Activated CD4-positive, alpha-beta T cell treated with anti-CD3 and anti-CD28 coated beads, Interleukin-2, Interleukin-4, amounts not matched to agents 100 ng/mL and 50 ng/mL, durations not matched to agents 16 hours and 8 hours (primary cell): Measurements from ENCODE around the gene CHAC1.
"Not testable (repeated sequence)": the region's sequence is repeated elsewhere in the genome, so short reads cannot be mapped to it uniquely, and the experiment has no call there.

Source experiments
- DNase-seq: peaks from one replicate; pipeline ENCODE4 v3.0.0-alpha.2; 2020; ENCODE audit warnings: low spot score

CHAC1 gene

GRCh38 chr15:40957581-40958051 lies 4.3 kb downstream of the CHAC1 start:
- DNase-seq = no peak

GRCh38 chr15:40958146-40958545 lies 4.9 kb downstream of the CHAC1 start:
- DNase-seq = no peak

DNA sequence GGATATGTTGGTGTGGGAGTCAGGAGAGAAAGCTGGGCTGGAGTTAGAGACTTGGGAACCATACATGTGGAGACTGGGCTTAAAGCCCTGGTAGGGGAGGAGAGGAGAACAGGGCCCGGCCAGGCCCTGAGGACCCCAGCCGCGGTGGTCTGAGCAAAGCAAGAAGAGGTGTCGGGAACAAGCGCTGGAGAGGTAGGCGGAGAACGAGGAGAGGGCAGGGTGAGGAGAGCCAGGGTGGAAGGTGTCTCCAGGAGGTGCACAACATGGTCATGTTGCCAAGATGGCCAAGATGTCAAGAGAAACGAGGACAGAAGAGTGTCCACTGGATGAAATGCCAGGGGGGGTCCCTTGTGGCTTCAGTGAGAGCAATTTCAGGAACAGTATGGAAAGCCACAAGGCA lies 5.5 kb downstream of the CHAC1 start:
- no peak for DNase-seq

DNA sequence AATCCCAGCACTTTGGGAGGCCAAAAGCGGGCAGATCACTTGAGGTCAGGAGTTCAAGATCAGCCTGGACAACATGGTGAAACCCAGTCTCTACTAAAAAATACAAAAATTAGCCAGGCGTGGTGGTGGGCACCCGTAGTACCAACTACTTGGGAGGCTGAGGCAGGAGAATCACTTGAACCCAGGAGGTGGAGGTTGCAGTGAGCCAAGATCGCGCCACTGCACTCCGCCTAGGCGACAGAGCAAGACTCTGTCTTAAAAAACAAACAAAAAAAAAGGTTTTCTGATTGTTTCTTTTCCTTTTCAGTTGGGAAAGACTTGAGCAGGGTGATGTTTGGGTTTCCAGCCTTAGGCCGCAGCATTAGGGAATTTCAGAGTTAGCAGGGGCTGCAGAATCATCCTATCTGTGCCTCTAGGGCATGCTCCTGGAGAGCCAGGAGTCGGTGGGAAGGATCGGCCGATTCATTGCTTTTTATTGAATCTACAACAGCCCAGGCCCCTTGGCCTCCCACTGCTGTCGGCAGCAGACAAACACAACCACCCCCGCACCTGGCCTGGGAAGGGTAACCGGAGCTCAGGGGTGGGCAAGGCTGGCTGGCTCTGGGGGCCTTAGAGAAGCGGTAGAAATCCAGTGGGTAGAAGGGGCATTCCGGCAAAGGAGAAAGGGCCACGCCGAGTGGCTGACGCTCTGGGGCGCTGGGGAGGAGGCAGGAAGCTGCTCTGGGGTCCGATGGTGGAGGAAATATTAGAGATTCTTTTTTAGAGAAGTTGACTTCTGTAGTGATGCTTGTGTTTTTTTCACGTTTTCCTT lies 6.3 kb downstream of the CHAC1 start:
- DNase-seq = no peak

GRCh38 chr15:40960151-40960885 lies 7.0 kb downstream of the CHAC1 start:
- DNase-seq = no peak

- DNase-seq = no peak
Observed at GRCh38 chr15:40960925-40961324, 7.7 kb downstream of the CHAC1 start.

- DNase-seq = not testable (repeated sequence)
Observed at GRCh38 chr15:40961740-40962139, 8.5 kb downstream of the CHAC1 start.

DNA sequence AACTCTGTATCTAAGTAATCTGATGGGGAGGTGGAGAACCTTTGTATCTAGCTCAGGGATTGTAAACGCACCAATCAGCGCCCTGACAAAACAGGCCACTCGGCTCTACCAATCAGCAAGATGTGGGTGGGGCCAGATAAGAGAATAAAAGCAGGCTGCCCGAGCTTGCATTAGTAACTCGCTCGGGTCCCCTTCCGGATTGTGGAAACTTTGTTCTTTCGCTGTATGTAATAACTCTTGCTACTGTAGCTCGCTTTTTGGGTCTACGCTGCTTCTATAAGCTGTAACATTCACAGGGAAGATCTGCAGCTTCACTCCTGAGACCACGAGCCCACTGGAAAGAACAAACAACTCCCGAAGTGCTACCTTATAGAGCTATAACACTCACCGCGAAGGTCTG lies 9.0 kb downstream of the CHAC1 start:
- not testable (repeated sequence) for DNase-seq

DNA sequence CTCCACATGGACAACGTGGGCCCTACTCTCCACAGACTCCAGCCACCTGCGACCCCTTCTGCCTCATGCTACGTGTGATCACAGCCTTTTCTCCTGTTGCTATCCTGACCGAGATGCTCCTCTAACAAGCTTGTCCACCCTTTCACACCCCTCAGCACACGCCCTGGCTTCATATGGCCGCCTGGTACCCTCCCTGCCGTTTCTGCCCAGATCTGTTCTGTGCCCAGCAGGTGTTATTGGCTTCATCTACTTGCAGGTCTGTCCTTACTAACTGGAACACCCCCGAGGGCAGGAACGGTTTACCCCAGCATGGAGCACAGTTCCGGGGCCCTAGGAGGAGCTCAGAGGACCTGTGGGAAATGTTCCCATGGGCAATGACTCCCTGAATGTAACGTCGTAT lies 9.9 kb downstream of the CHAC1 start:
- DNase-seq = no peak

DNA sequence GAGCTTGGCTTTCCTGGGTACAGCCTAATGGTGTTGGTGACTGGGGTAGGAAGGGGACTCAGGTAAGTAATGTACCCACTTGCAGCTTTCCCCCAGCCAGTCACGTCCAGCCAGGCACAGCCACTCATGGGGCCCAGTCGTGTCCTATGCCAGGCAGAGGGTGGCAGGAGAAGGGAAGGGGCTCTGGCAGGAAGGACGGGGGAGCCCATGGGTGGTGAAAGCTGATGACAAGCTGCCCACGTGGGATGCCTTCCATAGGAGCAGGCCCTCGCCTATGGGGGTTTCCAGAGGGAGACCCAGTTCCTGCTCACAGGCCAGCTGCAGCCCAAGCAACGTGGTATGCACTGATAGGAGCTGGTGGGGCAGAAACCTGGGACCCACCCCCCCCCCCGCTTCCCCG lies 10.7 kb downstream of the CHAC1 start:
- DNase-seq = no peak

- no peak for DNase-seq
Observed at GRCh38 chr15:40964634-40965033, 11.4 kb downstream of the CHAC1 start.

DNA sequence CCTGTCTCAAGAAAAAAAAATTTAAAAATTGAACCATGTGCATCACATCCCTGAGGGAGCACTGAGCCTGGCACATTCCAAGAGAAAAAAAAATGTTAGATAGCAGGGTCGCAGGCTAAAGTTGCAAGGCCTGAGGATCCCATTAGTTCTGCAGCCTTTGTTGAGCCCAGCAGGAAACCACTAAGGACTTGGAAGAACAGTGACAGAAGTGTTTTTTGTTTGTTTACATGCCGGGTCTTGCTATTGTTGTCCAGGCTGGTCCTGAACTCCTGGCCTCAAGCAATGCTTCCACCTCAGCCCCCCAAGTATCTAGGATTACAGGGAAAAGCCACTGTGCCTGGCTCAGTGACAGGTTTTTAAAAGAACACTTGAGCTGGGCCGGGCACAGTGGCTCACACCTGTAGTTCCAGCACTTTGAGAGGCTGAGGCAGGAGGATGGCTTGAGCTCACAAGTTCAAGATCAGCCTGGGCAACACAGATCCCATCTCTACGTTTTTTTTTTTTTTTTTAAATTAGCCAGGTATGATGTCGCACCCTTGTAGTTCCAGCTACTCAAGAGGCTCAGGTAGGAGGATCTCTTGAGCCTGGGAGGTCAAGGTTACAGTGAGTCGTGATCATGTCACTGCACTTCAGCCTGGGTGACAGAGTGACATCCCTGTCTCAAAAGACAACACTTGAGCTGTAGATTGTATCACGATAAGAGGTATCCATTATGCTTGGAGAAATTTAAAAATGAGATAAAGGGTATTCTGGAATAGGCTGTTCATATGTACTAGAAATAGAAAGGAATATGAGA lies 15.2 kb downstream of the CHAC1 start:
- DNase-seq = no peak

DNA sequence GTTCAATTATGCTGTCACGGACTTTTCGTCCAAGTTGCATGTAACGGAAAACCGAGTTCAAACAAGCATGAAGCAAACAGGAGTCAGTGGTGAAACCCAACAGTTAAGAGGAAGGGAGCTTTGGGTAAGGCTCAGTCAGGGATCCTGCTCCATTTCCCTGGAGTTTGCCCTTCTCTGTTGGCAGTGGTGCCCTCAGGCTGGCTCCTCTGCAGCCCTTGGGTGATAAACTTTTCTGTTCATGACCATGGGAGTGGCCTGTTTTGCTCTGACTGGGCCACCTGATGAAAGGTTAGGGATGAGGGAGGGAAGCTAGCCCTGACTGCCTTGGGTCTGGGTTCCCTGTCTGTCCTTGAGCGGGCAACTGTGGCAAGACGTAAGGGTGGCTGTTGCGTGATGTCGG lies 16.1 kb downstream of the CHAC1 start:
- DNase-seq = no peak

DNA sequence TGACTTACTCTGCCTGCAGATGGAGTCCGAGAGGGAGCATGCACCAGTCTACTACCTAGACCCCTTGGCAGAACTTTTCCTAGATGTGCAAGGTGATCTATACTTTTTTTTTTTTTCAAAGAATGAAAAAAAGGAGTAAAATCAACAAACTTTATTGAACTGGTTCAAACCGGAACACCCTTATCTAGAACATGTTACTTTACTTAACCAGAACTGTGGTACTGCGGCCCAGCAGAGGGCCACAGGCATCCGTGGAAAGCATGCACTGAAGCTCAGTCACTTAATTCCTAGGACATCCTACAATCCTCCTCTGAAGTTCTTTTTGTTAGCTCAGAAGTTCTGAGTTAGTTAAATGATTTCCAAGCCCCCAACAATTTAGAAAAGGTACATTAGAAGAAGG lies 21.6 kb downstream of the CHAC1 start:
- DNase-seq = no peak

GRCh38 chr15:40976819-40977218 lies 23.5 kb downstream of the CHAC1 start:
- no peak for DNase-seq

DNA sequence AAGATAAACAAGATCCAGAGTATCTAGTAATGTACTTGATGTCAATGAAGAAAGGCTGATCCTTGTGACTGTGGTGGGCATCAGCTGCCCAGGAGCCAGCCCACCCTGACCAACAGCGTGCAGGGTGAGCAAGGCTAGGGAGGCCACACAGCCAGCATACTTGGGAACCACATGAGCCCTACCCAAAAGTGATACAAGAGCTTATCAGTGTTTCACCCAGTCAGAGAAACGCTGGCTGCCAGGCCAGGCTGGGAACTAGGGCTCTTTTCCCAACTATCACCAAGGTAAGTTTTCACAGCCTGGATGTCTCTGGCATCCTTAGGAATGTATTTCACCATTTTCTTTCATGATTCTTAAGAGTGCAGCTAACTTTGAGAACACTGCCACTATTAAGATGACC lies 24.9 kb downstream of the CHAC1 start:
- DNase-seq = no peak

DNA sequence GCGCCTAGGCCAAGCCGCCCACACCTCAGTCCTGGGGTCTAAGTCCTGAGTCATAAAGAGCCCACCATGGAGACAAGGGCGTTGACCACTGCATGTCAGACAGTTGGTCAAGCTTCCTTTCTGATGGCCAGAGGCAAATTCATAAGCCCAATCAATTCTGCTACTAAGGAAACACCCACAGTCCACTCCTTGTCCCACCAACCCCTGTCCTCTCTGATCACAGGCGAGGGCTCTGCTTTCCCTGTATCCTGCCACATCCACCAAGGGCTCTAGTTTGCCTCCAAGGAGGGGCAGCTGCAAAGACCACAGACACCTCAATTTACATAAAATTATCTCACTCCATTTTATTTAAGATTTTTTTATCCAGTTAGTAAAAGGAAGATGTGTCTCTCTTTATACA lies 25.3 kb downstream of the CHAC1 start:
- no peak for DNase-seq

GRCh38 chr15:40981186-40981585 lies 27.9 kb downstream of the CHAC1 start:
- no peak for DNase-seq

DNA sequence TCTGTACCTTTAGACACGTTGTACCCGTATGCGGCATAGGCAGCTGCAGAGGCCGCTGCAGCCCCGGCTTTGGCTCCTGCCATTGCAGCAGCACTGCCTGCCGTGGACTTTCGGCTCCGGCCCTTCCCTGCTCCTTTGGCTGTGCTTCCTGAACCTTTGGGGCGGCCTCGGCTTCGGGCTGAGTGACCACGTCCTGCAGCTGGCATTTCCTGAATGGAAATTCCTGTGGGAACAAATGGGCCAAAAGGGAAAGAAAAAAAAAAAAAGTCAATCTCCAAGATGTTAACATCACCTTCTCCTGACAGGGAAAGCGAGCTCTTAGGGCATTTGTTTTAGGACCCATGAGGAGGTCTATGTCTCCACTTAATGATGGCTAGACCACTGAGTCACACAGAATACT lies 29.6 kb downstream of the CHAC1 start:
- no peak for DNase-seq

GRCh38 chr15:40984406-40984805 lies 31.1 kb downstream of the CHAC1 start:
- no peak for DNase-seq

DNA sequence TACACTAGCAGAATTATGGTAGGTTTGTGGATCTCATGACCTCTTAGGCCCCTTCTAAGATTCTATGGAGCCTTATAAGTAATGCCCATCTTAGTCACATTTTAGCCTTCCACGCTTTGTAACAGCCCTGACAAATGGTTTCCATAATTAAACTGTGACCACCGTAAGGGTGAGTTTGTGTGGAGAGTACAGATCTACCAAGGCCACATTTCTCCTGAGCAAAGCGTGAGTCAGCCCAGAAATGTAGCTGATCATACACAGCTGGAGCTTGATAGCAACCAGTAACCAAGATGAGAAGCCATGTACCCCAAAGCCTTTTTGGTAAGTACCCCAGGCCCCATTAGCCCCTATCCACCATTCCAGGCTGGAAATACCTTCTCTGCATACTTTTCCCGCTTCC lies 31.7 kb downstream of the CHAC1 start:
- DNase-seq = no peak

GRCh38 chr15:40985541-40986330 lies 32.5 kb downstream of the CHAC1 start:
- DNase-seq = no peak
